GM18868 (cell line): ENCODE results near the gene FZD2.
"Not testable (repeated sequence)": the region's sequence is repeated elsewhere in the genome, so short reads cannot be mapped to it uniquely, and the experiment has no call there.

Source experiments
- ATAC-seq: cut with Tn5 transposase; IDR thresholded peaks from one replicate; pipeline ENCODE4 v1.9.1; 2021; ENCODE audit warnings: mild to moderate bottlenecking, moderate library complexity; ENCODE audit not compliant: unreplicated experiment

The FZD2 gene

DNA sequence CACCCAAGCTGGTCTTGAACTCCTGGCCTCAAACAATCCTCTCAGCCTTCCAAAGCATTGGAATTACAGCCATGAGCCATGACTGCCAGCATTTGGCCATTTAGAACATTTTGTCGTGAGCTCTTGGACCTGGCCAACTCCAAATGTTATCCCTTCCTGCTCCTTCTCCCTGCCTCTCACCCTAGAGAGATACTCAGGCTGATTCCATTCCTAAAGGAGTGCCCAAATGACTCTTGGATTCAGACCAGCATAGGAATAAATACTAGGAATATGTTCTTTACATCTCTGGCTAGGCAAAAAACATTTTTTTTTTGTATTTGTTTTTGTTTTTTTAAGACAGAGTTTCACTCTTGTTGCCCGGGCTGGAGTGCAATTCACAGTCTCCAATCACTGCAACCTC lies 15.5 kb downstream of the FZD2 start:
- ATAC-seq = no peak

- ATAC-seq = no peak
Observed at GRCh38 chr17:44575403-44575802, 18.1 kb downstream of the FZD2 start.

GRCh38 chr17:44578947-44579346 lies 21.7 kb downstream of the FZD2 start:
- ATAC-seq = no peak

GRCh38 chr17:44581868-44582267 lies 24.6 kb downstream of the FZD2 start:
- no peak for ATAC-seq

- no peak for ATAC-seq
Observed at GRCh38 chr17:44584443-44584842, 27.2 kb downstream of the FZD2 start.

DNA sequence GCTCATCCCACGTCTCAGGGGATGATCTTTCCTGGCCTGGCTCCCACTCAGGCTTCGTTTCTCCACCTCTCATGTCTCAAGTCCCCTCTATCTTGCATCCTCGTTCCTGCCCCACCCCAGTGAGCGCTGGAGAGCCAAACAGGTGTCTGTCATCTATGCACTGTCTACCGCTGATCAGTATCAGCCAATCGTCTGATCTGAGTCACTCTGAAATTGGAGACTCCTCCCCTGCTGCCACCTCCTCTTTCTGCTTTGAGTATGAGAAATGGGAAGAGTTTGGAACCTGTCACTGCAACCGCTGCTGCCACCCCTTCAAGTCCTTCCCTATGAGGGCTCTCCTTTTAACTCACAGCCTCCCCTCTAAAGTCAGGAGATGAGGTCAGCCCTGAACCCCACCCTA lies 28.0 kb downstream of the FZD2 start:
- no peak for ATAC-seq

- ATAC-seq = no peak
Observed at GRCh38 chr17:44587339-44587738, 30.1 kb downstream of the FZD2 start.

DNA sequence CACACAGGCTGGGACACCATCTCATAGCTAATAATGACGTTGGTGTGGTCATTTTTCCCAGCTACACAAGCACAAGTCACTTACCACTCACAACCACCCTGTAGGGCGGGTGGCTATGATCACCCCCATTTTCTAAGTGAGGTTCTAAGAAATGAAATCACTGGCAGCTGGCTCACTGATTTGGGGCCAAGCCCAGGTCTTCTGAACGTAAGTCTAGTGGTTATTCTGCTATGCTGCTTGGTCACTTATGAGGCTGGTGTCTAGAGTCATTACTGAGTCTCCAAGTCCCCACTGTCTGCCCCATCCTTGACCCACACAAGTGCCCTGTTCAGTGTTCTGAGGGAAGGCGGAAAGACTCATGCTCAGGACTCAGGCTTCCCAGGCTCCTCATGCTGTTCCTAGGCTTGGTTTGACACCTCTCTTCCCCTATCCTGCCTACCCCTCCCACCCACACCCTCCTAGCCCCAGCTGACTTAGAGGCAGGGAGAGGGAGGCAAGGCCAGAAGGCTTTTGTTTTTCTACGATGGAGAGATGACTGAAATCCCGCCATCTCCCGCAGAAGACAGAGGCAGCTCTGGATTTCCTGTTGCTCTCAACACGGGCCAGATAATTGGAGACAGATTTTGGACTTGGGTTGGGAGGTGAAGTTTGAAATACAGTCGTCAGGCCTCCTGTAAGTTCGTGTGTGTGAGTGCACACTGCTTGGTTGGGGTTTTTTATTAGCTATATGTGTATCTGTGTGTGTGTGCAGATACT lies 32.2 kb downstream of the FZD2 start:
- no peak for ATAC-seq

- ATAC-seq = not testable (repeated sequence)
Observed at GRCh38 chr17:44590072-44590462, 32.8 kb downstream of the FZD2 start.

DNA sequence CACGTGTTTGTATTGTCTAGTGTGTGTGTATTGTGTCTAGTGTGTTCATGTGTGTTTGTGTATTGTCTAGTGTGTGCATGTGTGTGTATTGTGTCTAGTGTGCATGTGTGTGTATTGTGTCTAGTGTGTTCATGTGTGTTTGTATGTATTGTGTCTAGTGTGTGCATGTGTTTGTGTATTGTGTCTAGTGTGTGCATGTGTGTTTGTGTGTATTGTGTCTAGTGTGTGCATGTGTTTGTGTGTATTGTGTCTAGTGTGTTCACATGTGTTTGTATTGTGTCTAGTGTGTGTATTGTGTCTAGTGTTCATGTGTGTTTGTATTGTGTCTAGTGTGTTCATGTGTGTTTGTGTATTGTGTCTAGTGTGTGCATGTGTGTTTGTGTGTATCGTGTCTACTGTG lies 33.5 kb downstream of the FZD2 start:
- ATAC-seq = not testable (repeated sequence)

DNA sequence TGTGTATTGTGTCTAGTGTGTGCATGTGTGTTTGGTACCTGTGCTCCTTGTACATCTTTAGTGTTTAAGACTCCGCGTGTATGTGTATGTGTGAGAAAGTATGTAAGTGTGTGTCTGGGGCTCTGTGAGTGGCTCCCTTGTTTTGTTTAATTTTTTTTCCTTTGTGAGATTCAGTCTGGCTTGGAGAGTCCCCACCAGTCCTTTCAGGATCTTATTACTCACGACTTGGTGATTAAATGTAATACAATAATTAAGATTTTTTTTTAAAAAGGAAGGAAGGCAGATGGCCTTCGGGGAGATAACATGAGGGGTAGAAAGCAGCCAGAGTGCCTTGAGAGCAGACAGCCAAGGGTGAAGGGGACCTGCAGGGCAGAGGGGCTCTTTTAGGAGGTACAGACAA lies 33.9 kb downstream of the FZD2 start:
- ATAC-seq = no peak

- ATAC-seq = no peak
Observed at GRCh38 chr17:44593156-44593555, 35.9 kb downstream of the FZD2 start.

GRCh38 chr17:44595216-44595775 lies 38.0 kb downstream of the FZD2 start:
- ATAC-seq = no peak

GRCh38 chr17:44598329-44598728 lies 41.0 kb downstream of the FZD2 start:
- no peak for ATAC-seq

DNA sequence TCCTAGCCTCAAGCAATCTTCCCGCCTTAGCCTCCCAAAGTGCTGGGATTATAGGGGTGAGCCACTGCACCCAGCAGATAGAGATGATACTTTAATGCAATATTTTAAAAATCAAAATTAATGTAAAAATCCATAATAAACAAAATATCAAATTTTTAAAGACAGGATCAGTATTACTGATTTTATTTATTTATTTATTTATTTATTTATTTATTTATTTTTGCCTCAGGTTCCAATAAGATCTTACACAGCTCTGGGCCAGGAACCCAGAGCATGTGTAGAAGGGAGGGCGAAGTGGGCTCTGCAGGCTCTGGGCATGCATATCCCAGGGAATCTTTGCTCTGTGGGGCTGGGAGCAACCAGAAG lies 41.6 kb downstream of the FZD2 start:
- no peak for ATAC-seq

GRCh38 chr17:44599298-44600175 lies 42.3 kb downstream of the FZD2 start:
- ATAC-seq = no peak

GRCh38 chr17:44601539-44601938 lies 44.3 kb downstream of the FZD2 start:
- ATAC-seq = no peak

DNA sequence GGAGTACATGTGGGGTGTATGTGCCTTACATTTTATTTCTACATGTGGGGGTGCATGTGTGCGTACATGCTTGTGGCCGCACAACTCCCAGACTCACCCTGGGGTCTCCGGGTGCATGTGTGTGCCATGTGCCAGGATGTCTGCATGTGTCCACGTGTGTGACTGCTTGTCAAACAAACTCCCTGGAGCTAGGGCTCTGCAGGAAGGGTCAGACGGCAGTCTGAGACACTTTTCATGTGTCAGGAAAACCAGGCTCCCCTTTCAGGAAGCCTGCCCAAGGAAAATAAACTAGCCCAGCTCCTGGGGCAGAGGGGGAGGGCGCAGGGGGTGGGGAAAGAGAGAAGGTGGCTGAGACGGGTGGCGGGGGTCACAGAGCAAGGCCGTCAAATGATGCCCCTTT lies 44.7 kb downstream of the FZD2 start:
- no peak for ATAC-seq

- no peak for ATAC-seq
Observed at GRCh38 chr17:44602390-44602789, 45.1 kb downstream of the FZD2 start.

DNA sequence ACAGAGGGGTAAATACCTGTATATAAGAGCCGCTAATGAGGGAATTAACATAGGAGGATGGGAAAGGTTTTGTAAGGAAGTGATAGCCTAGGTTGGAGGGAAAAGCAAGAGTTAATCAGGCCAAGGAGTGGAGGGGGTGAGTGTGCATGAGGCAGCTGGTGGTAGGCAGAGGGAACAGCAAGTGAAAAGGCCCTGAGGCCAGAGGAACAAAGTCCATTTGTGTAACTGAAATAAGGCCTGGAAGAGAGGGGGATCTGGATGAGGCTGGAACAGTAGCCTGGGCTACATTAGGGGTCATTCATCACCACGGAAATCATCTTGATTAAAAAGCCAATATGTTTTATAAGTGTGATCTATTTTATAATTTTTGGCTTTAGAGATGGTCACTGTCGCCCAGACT lies 45.7 kb downstream of the FZD2 start:
- no peak for ATAC-seq

GRCh38 chr17:44604116-44604761 lies 47.0 kb downstream of the FZD2 start:
- no peak for ATAC-seq
